SK-N-SH treated with all-trans-retinoic acid at 6 μM for 48 hours (cell line): Measurements from ENCODE around the gene SPATA33.

Experiments
- ARNTL ChIP-seq: fragments of 450-650 bp; formaldehyde crosslinking; IDR thresholded peaks from 2 replicates; pipeline ENCODE4 v1.5.0; 2020; ENCODE audit warnings: low read depth, mild to moderate bottlenecking, moderate library complexity, borderline replicate concordance
- CSDC2 ChIP-seq: fragments of 250-450 bp; sonication (Bioruptor Pico); IDR thresholded peaks from 2 replicates; pipeline ENCODE4 v1.5.0; 2020; ENCODE audit warnings: mild to moderate bottlenecking, moderate library complexity
- ESRRG ChIP-seq: fragments of 250-450 bp; sonication (Bioruptor Pico); IDR thresholded peaks from 2 replicates; pipeline ENCODE4 v1.6.1; 2021; ENCODE audit warnings: mild to moderate bottlenecking
- ISL1 ChIP-seq: fragments of 250-450 bp; sonication (Bioruptor Pico); IDR thresholded peaks from 2 replicates; pipeline ENCODE4 v2.1.2; 2022; ENCODE audit warnings: mild to moderate bottlenecking, moderate library complexity
- OSR1 ChIP-seq: fragments of 250-450 bp; sonication (Bioruptor Pico); IDR thresholded peaks from 2 replicates; pipeline ENCODE4 v1.8.0; 2022; ENCODE audit warnings: moderate library complexity, mild to moderate bottlenecking, inconsistent platforms
- TCF4 ChIP-seq: fragments of 250-450 bp; sonication (Bioruptor Pico); IDR thresholded peaks from 2 replicates; pipeline ENCODE4 v1.8.0; 2021; ENCODE audit warnings: mild to moderate bottlenecking, moderate library complexity, borderline replicate concordance
- ZFP3 ChIP-seq: fragments of 250-450 bp; sonication (Bioruptor Pico); IDR thresholded peaks from 2 replicates; pipeline ENCODE4 v1.5.0; 2020; ENCODE audit warnings: mild to moderate bottlenecking, moderate library complexity
- ZNF565 ChIP-seq: fragments of 450-650 bp; formaldehyde crosslinking; conservative IDR thresholded peaks from 2 replicates; pipeline ENCODE4 v1.5.0; 2020; ENCODE audit warnings: low read depth, mild to moderate bottlenecking, moderate library complexity
- TF ChIP-seq, protein P1 (sequence below): fragments of 250-450 bp; sonication (Bioruptor Pico); IDR thresholded peaks from 2 replicates; pipeline ENCODE4 v1.5.1; 2020; ENCODE audit warnings: low read depth, mild to moderate bottlenecking, moderate library complexity
- TF ChIP-seq, protein P2 (sequence below): fragments of 250-450 bp; sonication (Bioruptor Pico); IDR thresholded peaks from 2 replicates; pipeline ENCODE4 v1.8.0; 2021; ENCODE audit warnings: low read depth, mild to moderate bottlenecking, moderate library complexity, borderline replicate concordance
- TF ChIP-seq, protein P3 (sequence below): fragments of 250-450 bp; sonication (Bioruptor Pico); IDR thresholded peaks from 2 replicates; pipeline ENCODE4 v1.8.0; 2020; ENCODE audit warnings: mild to moderate bottlenecking, moderate library complexity, borderline replicate concordance
- TF ChIP-seq, protein P4 (sequence below): fragments of 250-450 bp; sonication (Bioruptor Pico); IDR thresholded peaks from 2 replicates; pipeline ENCODE4 v1.5.1; 2021; ENCODE audit warnings: mild to moderate bottlenecking, moderate library complexity

DNA sequence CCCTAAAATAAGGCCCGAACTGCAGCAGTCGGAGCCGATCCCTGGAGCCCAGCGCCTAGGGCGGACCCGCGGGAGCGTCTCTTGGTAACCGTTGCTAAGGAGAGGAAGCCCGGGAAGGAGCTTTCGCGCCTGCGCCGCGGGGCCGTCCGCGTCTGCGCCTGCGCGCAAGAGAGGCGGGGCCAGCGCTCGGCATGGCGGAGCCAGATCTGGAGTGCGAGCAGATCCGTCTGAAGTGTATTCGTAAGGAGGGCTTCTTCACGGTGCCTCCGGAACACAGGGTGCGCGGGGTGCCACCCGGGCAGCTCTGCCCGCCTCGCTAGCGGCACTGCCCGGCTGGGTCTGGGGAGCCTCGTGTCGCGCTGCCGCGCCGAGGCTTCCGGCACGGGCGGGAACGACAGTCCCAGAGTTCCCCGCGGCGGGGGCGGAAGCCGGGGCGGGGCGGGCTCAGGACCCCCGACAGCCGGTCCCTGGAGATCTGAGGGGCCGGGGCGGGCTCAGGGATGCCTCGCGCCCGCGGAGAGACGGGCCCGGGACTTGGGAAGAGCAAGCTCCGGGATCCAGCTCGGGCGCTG lies 29.0 kb downstream of the SPATA33 start, which contains the start of gene CDK10:
- TF ChIP-seq, protein P1, sequence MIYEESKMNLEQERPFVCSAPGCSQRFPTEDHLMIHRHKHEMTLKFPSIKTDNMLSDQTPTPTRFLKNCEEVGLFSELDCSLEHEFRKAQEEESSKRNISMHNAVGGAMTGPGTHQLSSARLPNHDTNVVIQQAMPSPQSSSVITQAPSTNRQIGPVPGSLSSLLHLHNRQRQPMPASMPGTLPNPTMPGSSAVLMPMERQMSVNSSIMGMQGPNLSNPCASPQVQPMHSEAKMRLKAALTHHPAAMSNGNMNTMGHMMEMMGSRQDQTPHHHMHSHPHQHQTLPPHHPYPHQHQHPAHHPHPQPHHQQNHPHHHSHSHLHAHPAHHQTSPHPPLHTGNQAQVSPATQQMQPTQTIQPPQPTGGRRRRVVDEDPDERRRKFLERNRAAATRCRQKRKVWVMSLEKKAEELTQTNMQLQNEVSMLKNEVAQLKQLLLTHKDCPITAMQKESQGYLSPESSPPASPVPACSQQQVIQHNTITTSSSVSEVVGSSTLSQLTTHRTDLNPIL = no peak
- TF ChIP-seq ISL1 (no peak), ESRRG (no peak), TCF4 (CRISPR knock-in tag) (no peak), ARNTL (CRISPR knock-in tag) (no peak), ZFP3 (no peak), CSDC2 (CRISPR knock-in tag) (no peak), OSR1 (CRISPR knock-in tag) (no peak), ZNF565 (CRISPR knock-in tag) (no peak)
- TF ChIP-seq, protein P2, sequence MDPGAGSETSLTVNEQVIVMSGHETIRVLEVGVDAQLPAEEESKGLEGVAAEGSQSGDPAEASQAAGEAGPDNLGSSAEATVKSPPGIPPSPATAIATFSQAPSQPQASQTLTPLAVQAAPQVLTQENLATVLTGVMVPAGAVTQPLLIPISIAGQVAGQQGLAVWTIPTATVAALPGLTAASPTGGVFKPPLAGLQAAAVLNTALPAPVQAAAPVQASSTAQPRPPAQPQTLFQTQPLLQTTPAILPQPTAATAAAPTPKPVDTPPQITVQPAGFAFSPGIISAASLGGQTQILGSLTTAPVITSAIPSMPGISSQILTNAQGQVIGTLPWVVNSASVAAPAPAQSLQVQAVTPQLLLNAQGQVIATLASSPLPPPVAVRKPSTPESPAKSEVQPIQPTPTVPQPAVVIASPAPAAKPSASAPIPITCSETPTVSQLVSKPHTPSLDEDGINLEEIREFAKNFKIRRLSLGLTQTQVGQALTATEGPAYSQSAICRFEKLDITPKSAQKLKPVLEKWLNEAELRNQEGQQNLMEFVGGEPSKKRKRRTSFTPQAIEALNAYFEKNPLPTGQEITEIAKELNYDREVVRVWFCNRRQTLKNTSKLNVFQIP (CRISPR knock-in tag) = no peak
- TF ChIP-seq, protein P3, sequence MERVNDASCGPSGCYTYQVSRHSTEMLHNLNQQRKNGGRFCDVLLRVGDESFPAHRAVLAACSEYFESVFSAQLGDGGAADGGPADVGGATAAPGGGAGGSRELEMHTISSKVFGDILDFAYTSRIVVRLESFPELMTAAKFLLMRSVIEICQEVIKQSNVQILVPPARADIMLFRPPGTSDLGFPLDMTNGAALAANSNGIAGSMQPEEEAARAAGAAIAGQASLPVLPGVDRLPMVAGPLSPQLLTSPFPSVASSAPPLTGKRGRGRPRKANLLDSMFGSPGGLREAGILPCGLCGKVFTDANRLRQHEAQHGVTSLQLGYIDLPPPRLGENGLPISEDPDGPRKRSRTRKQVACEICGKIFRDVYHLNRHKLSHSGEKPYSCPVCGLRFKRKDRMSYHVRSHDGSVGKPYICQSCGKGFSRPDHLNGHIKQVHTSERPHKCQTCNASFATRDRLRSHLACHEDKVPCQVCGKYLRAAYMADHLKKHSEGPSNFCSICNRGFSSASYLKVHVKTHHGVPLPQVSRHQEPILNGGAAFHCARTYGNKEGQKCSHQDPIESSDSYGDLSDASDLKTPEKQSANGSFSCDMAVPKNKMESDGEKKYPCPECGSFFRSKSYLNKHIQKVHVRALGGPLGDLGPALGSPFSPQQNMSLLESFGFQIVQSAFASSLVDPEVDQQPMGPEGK (CRISPR knock-in tag) = no peak
- TF ChIP-seq, protein P4, sequence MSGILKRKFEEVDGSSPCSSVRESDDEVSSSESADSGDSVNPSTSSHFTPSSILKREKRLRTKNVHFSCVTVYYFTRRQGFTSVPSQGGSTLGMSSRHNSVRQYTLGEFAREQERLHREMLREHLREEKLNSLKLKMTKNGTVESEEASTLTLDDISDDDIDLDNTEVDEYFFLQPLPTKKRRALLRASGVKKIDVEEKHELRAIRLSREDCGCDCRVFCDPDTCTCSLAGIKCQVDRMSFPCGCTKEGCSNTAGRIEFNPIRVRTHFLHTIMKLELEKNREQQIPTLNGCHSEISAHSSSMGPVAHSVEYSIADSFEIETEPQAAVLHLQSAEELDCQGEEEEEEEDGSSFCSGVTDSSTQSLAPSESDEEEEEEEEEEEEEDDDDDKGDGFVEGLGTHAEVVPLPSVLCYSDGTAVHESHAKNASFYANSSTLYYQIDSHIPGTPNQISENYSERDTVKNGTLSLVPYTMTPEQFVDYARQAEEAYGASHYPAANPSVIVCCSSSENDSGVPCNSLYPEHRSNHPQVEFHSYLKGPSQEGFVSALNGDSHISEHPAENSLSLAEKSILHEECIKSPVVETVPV (CRISPR knock-in tag) = no peak
